Stimulated activated CD4-positive, alpha-beta T cell treated with anti-CD3 and anti-CD28 coated beads, Interleukin-1b, Interleukin-23, amount 100 ng/mL, for 24 hours (primary cell): ENCODE results near the gene ZNF48.

ENCODE experiments used
- DNase-seq, 4 experiments: peaks; one replicate each; pipeline ENCODE4 v3.0.0-alpha.2; 2020; ENCODE audit warnings: low read depth in 4 of 4, low spot score in 1 of 4

The ZNF48 gene

DNA sequence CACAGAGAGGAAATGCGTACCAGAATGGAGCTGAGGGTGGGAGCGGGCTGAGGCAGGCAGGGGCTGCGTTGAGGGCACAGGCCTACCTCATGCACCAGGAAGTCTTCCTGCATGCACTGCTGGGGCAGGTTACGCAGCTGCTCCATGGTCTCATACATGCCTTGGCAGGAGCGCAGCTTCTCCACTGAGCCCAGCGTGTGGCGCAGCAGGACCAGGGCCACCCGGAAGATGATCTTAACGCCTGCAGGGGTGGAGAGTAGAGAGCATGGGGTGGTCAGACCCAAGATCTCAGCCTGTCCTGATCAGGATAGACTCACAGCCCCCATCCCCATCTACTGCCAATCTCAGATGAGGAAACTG lies 36.7 kb upstream of the ZNF48 start:
- DNase-seq, result no peak

DNA sequence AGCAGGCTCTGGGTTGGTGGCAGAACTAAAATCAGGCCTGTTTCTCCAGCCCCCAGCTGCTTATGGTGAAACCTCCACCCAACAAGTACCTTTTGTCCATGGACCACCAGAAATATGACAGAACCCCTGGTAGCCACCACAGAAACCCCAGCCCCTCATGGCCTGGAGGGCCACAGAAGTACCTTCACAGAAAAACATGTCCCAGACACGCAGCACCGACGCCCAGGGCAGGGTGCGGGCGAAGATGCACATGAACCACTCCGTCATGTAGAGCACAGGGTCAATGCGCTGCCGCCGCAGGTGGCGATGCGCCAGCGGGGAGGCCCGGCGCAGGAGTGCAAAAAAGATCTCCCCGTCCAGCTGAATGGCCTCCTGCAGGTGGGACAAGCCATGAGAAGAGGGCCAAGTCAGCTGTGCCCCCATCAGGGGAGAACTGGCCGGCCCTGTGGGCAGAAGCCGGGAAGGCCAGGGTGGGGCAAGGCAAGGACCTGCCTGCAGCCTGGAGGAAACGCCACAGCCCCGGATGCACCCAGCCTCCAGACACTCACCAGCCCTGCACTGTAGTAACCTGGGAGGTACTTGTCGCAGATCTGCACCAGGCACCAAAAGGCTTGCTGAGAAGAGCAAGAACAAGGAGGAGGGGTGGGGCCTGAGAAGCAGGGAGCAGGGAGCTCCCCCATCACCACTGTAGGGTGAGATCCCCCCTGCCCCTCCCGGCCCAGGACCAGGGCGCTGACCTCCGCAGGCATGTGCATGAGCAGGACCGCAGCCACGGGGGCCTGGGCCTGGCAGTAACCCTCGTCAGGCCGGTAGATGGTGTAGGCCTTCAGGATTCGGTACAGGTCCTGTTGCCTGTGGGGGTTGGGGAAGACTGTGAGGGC lies 36.0 kb upstream of the ZNF48 start:
- no peak for DNase-seq

DNA sequence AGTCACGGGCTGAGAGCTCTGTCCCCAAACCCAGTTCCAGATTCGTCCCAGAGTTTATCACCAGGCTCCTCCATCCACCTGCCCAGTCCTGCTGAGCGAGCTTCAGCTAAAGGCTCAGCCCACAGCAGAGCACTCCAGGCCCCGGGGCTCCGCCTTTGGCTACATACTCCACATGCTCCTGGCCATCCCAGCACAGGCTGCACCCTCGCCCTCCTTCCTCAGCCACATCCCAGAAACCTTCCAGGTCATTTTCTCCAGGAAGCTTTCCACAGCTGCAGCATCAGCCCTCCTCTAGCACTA lies 35.4 kb upstream of the ZNF48 start:
- no peak for DNase-seq

DNA sequence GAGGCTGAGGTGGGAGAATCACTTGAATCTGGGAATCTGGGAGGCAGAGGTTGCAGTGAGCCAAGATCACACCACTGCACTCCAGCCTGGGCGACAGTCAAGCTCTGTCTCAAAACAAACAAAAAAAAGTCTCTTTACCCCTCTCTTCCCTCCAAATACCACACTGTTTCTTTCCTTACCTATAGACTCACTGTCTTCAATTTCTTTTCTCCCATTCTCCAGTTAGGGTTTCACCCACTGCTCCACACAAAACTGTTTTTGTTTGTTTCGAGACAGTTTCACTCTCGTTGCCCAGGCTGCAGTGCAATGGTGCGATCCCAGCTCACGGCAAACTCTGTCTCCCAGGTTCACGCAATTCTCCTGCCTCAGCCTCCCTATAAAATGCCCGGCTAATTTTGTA lies 34.0 kb upstream of the ZNF48 start:
- DNase-seq, result no peak

GRCh38 chr16:30365200-30365599 lies 30.0 kb upstream of the ZNF48 start:
- no peak for DNase-seq

DNA sequence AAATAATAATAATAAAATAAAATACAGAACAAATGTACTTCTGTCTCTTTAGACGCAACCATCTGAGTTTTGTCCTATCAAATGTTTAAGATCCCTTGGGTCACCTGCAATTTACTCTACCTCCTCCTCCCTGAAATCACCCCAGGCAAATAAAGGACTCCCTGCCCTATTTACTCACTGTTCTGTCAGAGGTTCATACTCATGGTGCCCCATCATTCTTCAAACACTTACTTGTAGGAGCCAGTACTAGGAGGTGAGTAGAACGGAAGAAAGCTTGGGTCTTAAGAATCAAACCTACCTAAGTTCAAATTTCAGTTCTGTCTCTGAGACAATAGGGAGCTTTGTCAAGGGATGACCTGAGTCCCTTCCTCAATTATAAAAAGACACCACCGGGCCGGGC lies 28.7 kb upstream of the ZNF48 start:
- DNase-seq, result no peak

- no peak for DNase-seq
Measured at GRCh38 chr16:30367349-30368009, 27.7 kb upstream of the ZNF48 start.

- DNase-seq, result no peak
Measured at GRCh38 chr16:30368122-30368791, 27.0 kb upstream of the ZNF48 start.

DNA sequence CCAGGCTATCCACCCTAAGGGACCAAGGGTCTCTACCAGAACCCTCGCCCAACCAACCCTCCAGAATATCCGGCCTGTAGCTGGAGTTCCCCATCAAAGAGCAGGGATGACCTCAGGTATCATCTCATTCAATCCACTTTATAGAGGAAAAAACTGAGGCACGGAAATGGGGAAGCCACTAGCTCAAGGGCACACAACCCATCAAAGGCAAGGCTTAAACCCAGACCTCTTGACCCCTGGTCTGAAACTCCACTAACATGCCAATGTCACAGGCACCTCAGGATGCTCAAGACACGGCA lies 26.5 kb upstream of the ZNF48 start:
- DNase-seq, result no peak

GRCh38 chr16:30369091-30369937 lies 25.9 kb upstream of the ZNF48 start:
- no peak for DNase-seq

DNA sequence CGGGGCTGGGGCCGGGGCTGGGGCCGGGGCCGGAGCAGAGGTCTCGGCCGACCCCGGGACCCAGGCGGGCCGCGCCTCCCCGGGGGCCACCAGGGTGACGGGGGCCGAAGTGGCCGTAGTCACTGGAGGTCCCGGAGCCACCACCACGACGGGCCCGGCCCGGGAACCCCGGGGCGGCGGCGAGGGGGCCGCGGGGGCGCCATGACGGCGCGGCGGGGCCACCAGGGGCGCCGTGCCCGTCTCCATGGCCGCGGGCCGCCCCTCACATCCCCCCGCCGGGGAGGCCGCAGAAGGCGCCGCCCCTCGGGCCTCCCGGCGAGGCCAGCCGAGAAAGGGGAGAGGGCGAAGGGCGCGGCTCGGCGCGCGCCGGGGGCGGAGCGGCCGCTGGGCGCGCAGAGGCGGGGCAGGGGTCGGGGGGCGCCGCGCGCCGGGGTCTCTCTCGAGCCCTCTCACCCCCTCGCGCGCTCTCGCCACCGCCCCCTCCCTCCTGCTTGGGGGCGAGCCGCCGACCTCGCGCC lies 25.2 kb upstream of the ZNF48 start:
- DNase-seq, result no peak

DNA sequence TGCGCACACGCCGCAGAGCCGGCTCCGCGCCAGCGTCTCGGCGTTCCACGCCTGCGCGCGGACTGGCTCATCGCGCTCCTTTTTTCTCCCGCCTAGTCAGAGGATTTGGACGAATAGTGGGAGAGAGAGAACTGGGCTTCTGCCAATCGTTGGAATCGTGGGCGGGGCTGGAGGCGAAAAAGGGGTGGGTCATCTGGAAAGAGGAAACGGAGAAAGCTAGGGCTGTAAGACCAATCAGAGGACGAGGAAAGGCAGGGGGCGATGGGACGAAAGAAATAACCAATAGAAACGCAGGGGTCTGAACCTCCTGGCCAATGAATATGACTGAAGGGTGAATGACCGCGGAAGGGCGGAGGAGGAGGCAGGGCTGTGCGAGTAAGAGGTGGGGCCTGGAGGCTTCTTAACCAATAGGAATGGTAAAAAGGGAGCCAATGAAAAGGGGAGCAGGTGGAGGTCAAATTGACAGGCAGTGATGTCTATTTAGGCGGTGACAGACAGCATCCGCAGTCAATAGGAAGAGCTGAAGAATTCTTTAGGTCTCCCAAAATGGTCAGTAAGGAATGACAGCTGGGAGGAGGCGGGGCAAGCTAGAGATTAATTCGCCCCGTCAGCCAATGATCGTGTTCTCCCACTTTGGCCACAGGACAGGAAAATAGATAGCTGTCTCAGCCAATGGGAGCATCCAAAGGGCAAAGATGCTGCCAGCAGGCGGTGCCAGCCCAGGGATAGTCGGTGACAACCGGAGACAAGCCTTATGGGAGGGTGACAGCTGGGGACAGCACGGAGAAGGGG lies 24.6 kb upstream of the ZNF48 start, which contains the start of gene TBC1D10B:
Gene TBC1D10B (minus strand): TSS at position 39 of the 792 bp plus-strand sequence. CDS start 311 bp downstream, outside the sequence.
- peak; percentile 92 to 98 (median 97) for DNase-seq

DNA sequence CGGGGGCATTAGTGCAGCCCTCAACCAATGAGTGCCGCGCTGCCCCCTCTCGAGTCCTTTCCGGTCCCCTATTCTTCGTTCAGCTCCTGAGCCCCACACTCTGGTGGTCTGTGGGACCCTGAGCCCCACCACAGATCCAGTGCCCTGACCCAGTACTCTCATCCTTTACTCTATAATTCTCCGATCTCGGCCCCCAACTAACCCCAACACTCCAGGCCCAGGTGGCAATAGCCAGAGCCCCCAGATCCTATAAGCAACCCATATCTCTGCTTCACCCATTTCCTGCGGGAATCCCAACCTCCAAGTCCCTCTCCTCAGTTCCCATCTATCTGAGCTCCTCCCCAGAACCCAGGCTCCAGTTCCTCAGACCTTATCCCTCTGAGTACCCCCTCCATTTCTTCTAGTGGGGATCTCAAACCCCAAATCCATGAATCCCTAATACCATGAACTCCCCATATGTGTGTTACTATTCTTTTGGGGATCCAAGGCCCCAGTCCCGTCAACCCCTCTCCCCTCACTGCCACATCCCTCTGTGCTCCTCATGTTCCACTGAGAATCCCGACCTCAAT lies 23.9 kb upstream of the ZNF48 start:
- DNase-seq, result no peak

DNA sequence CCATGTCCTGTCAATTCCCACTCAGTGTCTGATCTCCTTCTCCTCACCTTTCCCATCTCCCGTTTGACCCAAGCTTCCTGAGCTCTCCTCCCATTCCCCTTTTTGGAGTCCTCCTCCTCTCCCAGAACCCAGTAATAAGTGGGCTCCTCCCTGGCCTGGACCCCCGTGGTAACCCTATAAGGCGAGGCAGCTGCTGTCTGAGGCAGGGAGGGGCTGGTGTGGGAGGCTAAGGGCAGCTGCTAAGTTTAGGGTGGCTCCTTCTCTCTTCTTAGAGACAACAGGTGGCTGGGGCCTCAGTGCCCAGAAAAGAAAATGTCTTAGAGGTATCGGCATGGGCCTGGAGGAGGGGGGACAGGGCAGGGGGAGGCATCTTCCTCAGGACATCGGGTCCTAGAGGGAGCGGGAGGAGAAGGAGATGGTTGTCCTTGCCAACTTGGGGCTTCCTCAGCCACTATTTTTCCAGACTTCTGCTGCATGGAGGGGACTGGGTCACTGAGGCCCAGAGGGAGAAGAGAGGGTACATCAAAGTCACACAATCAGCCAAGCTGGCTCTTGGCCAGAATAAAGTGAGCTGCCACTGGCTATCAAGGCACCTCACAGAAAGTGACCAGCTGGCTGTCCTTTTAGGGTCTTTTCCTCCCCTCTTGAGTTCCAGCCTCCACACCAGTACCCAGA lies 23.0 kb upstream of the ZNF48 start:
- no peak for DNase-seq

- DNase-seq, result no peak
Measured at GRCh38 chr16:30372725-30373124, 22.5 kb upstream of the ZNF48 start.

GRCh38 chr16:30374538-30374937 lies 20.7 kb upstream of the ZNF48 start, which contains the start of gene MYL11:
MYL11 (plus strand) TSS chr16:30374802; CDS start chr16:30374858, 56 bp downstream.
- DNase-seq, result no peak

GRCh38 chr16:30375864-30376263 lies 19.4 kb upstream of the ZNF48 start:
- DNase-seq, result no peak

GRCh38 chr16:30376461-30376902 lies 18.7 kb upstream of the ZNF48 start:
- no peak for DNase-seq

- DNase-seq, result no peak
Measured at GRCh38 chr16:30377050-30377811, 18.0 kb upstream of the ZNF48 start.
